Body of pancreas (tissue), 4 donors: ENCODE data around the gene SESTD1.

Source experiments
- CTCF ChIP-seq, 7 experiments: fragments of 450-650 bp in 4 of 7; fragments of 200-600 bp in 3 of 7; sonication (generic) in 3 of 7; IDR thresholded peaks; one replicate each; pipeline ENCODE4 v1.5.1; 2016 to 2019; ENCODE audit warnings: antibody characterized with exemption in 7 of 7
- POLR2A ChIP-seq, 3 donors: fragments of 450-650 bp; IDR thresholded peaks; one replicate each; pipeline ENCODE4 v1.6.1; 2016; ENCODE audit warnings: antibody characterized with exemption in 3 of 3, mild to moderate bottlenecking in 2 of 3

GRCh38 chr2:179272406-179273192, 8.0 kb upstream of the SESTD1 start:
- TF ChIP-seq POLR2A (IDR thresholded peaks at IDR 0.05) (no peak), CTCF (IDR thresholded peaks at IDR 0.05) (no peak)
